ENCODE measurements around the gene SUCO. TPM values are rescaled to one million over a fixed set of nuclear protein-coding genes. Genes with fewer than 3 reads are reported as not detected.
A peak's percentile ranks its signal among the peaks of the same experiment; 100 is the strongest.

SUCO gene
- total RNA-seq, 1 experiment from 2014 or later: 37.4 TPM

DNA sequence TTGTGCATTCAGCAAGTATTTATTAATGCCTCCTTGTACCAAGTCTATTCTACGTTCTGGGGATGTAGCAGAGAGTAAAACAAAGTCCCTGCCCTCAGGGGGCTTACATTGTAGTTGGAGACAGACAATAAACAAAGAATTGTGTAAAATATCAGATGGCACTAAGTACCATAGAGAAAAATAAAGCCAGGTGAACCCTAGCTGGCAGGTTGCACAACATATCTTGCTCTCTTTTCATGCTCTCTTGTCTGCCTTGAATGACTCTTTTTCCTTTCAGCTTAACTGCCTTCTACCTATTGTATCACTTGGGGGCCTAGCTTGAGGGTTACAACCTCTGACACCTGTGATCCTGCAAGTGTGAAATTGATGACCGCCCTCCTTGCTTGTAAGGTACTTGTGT, 105.3 kb downstream of the SUCO start:
- Mint-ChIP-seq H3K9me3 (peaks cover 14% of the 10 kb centered on the region), H3K4me3 (no peak overlapping the region), H3K27me3 (ENCODE audit: low read depth) (no peaks in the 10 kb centered on the region), H3K4me1 (peaks cover 18% of the 10 kb centered on the region), H3K36me3 (no peaks in the 10 kb centered on the region), H3K27ac (no peak overlapping the region)
- ATAC-seq (no peak), DNase-seq (ENCODE audit: low spot score) (no peak)
- ChIA-PET POLR2A (interaction anchor here (0.6 kb wide), 1 partner anchor 19 kb away, joined by 3 read pairs; no protein-coding TSS in a partner anchor), CTCF (no interaction called here)
- TF ChIP-seq GABPB1 (CRISPR knock-in tag; IDR thresholded peaks at IDR 0.05) (no peak), HMGA2 (CRISPR knock-in tag; IDR thresholded peaks at IDR 0.05) (no peak), CREB1 (CRISPR knock-in tag; IDR thresholded peaks at IDR 0.05) (no peak), ZNF671 (CRISPR knock-in tag; IDR thresholded peaks at IDR 0.05) (no peak), SP1 (CRISPR knock-in tag; conservative IDR thresholded peaks at IDR 0.05) (no peak), FOXJ3 (CRISPR knock-in tag; IDR thresholded peaks at IDR 0.05; ENCODE audit: borderline replicate concordance) (no peak), EMX1 (CRISPR knock-in tag; IDR thresholded peaks at IDR 0.05) (no peak), TEAD4 (CRISPR knock-in tag; IDR thresholded peaks at IDR 0.05) (no peak), ZNF232 (CRISPR knock-in tag; IDR thresholded peaks at IDR 0.05) (no peak), RELA (CRISPR knock-in tag; IDR thresholded peaks at IDR 0.05; ENCODE audit: borderline replicate concordance) (no peak), NR3C1 (CRISPR knock-in tag; conservative IDR thresholded peaks at IDR 0.05; ENCODE audit: low read depth) (no peak)
- TF ChIP-seq, protein P1, sequence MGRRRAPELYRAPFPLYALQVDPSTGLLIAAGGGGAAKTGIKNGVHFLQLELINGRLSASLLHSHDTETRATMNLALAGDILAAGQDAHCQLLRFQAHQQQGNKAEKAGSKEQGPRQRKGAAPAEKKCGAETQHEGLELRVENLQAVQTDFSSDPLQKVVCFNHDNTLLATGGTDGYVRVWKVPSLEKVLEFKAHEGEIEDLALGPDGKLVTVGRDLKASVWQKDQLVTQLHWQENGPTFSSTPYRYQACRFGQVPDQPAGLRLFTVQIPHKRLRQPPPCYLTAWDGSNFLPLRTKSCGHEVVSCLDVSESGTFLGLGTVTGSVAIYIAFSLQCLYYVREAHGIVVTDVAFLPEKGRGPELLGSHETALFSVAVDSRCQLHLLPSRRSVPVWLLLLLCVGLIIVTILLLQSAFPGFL (CRISPR knock-in tag; IDR thresholded peaks at IDR 0.05; ENCODE audit: borderline replicate concordance): no peak
- TF ChIP-seq, protein P2, sequence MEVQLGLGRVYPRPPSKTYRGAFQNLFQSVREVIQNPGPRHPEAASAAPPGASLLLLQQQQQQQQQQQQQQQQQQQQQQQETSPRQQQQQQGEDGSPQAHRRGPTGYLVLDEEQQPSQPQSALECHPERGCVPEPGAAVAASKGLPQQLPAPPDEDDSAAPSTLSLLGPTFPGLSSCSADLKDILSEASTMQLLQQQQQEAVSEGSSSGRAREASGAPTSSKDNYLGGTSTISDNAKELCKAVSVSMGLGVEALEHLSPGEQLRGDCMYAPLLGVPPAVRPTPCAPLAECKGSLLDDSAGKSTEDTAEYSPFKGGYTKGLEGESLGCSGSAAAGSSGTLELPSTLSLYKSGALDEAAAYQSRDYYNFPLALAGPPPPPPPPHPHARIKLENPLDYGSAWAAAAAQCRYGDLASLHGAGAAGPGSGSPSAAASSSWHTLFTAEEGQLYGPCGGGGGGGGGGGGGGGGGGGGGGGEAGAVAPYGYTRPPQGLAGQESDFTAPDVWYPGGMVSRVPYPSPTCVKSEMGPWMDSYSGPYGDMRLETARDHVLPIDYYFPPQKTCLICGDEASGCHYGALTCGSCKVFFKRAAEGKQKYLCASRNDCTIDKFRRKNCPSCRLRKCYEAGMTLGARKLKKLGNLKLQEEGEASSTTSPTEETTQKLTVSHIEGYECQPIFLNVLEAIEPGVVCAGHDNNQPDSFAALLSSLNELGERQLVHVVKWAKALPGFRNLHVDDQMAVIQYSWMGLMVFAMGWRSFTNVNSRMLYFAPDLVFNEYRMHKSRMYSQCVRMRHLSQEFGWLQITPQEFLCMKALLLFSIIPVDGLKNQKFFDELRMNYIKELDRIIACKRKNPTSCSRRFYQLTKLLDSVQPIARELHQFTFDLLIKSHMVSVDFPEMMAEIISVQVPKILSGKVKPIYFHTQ (CRISPR knock-in tag; IDR thresholded peaks at IDR 0.05): no peak
- TF ChIP-seq, protein P3, sequence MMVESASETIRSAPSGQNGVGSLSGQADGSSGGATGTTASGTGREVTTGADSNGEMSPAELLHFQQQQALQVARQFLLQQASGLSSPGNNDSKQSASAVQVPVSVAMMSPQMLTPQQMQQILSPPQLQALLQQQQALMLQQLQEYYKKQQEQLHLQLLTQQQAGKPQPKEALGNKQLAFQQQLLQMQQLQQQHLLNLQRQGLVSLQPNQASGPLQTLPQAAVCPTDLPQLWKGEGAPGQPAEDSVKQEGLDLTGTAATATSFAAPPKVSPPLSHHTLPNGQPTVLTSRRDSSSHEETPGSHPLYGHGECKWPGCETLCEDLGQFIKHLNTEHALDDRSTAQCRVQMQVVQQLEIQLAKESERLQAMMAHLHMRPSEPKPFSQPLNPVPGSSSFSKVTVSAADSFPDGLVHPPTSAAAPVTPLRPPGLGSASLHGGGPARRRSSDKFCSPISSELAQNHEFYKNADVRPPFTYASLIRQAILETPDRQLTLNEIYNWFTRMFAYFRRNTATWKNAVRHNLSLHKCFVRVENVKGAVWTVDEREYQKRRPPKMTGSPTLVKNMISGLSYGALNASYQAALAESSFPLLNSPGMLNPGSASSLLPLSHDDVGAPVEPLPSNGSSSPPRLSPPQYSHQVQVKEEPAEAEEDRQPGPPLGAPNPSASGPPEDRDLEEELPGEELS (CRISPR knock-in tag; IDR thresholded peaks at IDR 0.05): no peak

DNA sequence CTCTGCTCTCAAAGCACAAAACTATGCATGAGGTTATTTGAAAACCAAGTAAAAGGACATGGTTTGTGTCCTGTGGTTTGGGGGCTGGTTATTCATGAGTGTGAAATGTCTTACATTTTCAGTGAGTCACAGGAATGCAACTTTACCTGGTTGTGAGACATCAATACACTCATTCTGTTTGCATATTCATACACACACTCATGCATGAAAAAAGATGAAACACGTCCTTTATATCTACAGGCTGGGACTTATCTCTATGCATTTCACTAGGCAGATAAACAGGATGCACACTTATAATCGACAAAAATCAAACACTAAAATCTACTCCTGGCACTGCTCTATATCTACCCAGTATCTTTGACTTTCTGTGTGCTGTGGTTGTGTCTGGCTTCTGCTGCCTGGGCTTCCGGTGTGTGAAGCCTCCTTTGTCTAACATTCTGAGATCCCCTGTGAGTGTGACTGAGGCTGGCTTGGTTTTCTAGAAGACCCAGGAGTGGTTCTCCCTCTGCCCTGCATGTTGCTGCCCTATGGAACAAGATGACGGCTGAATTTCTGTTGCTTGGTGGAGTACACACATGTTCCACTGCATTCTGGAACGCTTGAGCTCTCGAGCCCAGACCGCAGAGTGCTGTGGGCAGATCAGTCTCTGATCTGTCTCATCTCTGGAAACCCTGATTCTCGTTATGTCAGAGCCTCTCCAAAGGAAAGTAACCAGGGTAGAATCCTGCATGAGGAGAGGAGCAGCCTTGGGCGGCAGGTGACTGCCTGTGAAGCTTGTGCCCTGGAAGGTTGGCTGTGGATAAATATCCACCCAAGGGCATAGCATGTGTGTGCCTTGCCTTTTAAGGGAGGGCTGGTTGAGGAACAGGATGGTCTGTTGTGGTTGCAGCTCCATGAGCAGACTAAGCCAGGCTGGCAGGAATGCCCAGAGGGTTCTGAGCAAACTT, 106.2 kb downstream of the SUCO start:
- DNase-seq (ENCODE audit: low spot score) (no peak), ATAC-seq (peak; percentile 34)
- no peak overlapping the region for H3K4me3 Mint-ChIP-seq
- ChIA-PET POLR2A (interaction anchor here (0.6 kb wide), 1 partner anchor 18 kb away, joined by 3 read pairs; no protein-coding TSS in a partner anchor), CTCF (interaction anchor here (1.0 kb wide), 1 partner anchor 78 kb away, joined by 3 read pairs; no protein-coding TSS in a partner anchor)
- H3K36me3 Mint-ChIP-seq: no peaks in the 10 kb centered on the region
- H3K27me3 Mint-ChIP-seq (ENCODE audit: low read depth): no peaks in the 10 kb centered on the region
- H3K4me1 Mint-ChIP-seq: peaks cover 14% of the 10 kb centered on the region
- H3K27ac Mint-ChIP-seq: no peak overlapping the region
- H3K9me3 Mint-ChIP-seq: peaks cover 14% of the 10 kb centered on the region
- TF ChIP-seq, protein P4, sequence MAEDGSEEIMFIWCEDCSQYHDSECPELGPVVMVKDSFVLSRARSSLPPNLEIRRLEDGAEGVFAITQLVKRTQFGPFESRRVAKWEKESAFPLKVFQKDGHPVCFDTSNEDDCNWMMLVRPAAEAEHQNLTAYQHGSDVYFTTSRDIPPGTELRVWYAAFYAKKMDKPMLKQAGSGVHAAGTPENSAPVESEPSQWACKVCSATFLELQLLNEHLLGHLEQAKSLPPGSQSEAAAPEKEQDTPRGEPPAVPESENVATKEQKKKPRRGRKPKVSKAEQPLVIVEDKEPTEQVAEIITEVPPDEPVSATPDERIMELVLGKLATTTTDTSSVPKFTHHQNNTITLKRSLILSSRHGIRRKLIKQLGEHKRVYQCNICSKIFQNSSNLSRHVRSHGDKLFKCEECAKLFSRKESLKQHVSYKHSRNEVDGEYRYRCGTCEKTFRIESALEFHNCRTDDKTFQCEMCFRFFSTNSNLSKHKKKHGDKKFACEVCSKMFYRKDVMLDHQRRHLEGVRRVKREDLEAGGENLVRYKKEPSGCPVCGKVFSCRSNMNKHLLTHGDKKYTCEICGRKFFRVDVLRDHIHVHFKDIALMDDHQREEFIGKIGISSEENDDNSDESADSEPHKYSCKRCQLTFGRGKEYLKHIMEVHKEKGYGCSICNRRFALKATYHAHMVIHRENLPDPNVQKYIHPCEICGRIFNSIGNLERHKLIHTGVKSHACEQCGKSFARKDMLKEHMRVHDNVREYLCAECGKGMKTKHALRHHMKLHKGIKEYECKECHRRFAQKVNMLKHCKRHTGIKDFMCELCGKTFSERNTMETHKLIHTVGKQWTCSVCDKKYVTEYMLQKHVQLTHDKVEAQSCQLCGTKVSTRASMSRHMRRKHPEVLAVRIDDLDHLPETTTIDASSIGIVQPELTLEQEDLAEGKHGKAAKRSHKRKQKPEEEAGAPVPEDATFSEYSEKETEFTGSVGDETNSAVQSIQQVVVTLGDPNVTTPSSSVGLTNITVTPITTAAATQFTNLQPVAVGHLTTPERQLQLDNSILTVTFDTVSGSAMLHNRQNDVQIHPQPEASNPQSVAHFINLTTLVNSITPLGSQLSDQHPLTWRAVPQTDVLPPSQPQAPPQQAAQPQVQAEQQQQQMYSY (CRISPR knock-in tag; IDR thresholded peaks at IDR 0.05): no peak
- TF ChIP-seq ZNF138 (CRISPR knock-in tag; conservative IDR thresholded peaks at IDR 0.05): no peak
- TF ChIP-seq KAT7 (CRISPR knock-in tag; IDR thresholded peaks at IDR 0.05; ENCODE audit: borderline replicate concordance): no peak
- TF ChIP-seq NFATC4 (CRISPR knock-in tag; IDR thresholded peaks at IDR 0.05): no peak

All from WTC11 (cell line).